Loucy (cell line): ENCODE measurements around the gene SMOC1.

ENCODE experiments used
- H2AFZ ChIP-seq: fragments of 200-600 bp; sonication (generic); 2 replicates; pipeline ENCODE4 v1.6.0; 2016; ENCODE audit warnings: antibody characterized with exemption, mild to moderate bottlenecking, low read length, moderate library complexity
- H3F3A ChIP-seq: fragments of 200-600 bp; 2 replicates; pipeline ENCODE4 v1.6.0; 2016; ENCODE audit warnings: antibody characterized with exemption, low read depth, mild to moderate bottlenecking
- H3K27me3 ChIP-seq: fragments of 200-600 bp; sonication (generic); 2 replicates; pipeline ENCODE4 v1.6.1; 2014; ENCODE audit warnings: low read length, mild to moderate bottlenecking; ENCODE audit not compliant: insufficient read depth, poor library complexity, severe bottlenecking
- H3K36me3 ChIP-seq: fragments of 200-600 bp; sonication (generic); 2 replicates; pipeline ENCODE4 v1.6.1; 2016; ENCODE audit warnings: low read length; ENCODE audit not compliant: insufficient read depth
- H3K4me1 ChIP-seq: fragments of 200-600 bp; sonication (generic); 2 replicates; pipeline ENCODE4 v1.5.1; 2014; ENCODE audit warnings: low read length, mild to moderate bottlenecking; ENCODE audit not compliant: insufficient read depth, poor library complexity, severe bottlenecking
- H3K4me2 ChIP-seq: fragments of 200-600 bp; sonication (generic); 2 replicates; pipeline ENCODE4 v1.6.0; 2014; ENCODE audit warnings: antibody characterized with exemption, low read length, low read depth, mild to moderate bottlenecking; ENCODE audit not compliant: poor library complexity, severe bottlenecking
- H3K4me3 ChIP-seq: fragments of 200-600 bp; sonication (generic); 2 replicates; pipeline ENCODE4 v1.5.1; 2014; ENCODE audit warnings: low read length, mild to moderate bottlenecking, mixed read lengths; ENCODE audit not compliant: poor library complexity, severe bottlenecking
- H3K79me2 ChIP-seq: fragments of 200-600 bp; sonication (generic); 2 replicates; pipeline ENCODE4 v1.6.1; 2014; ENCODE audit warnings: low read length; ENCODE audit not compliant: insufficient read depth
- H3K9ac ChIP-seq: fragments of 200-600 bp; sonication (generic); 2 replicates; pipeline ENCODE4 v1.6.0; 2014; ENCODE audit warnings: mild to moderate bottlenecking, low read depth, low read length, moderate library complexity; ENCODE audit not compliant: poor library complexity, severe bottlenecking
- H3K9me2 ChIP-seq: fragments of 200-600 bp; sonication (generic); replicated peaks from 2 replicates; pipeline ENCODE4 v1.6.1; 2016; ENCODE audit warnings: low read depth, low read length, mixed read lengths
- H3K9me3 ChIP-seq: fragments of 200-600 bp; sonication (generic); 2 replicates; pipeline ENCODE4 v1.6.1; 2014; ENCODE audit warnings: mild to moderate bottlenecking, antibody characterized with exemption, low read length, low read depth; ENCODE audit not compliant: insufficient read depth
- H4K20me1 ChIP-seq: fragments of 200-600 bp; sonication (generic); 2 replicates; pipeline ENCODE4 v1.6.0; 2014; ENCODE audit warnings: antibody characterized with exemption, low read length, mild to moderate bottlenecking; ENCODE audit not compliant: insufficient read depth, poor library complexity, severe bottlenecking
- CTCF ChIP-seq: fragments of 200-600 bp; sonication (generic); conservative IDR thresholded peaks from 2 replicates; pipeline ENCODE4 v1.5.1; 2014; ENCODE audit warnings: mild to moderate bottlenecking, antibody characterized with exemption, low read length
- EZH2phosphoT487 ChIP-seq: fragments of 200-600 bp; IDR thresholded peaks from 2 replicates; pipeline ENCODE4 v1.6.1; 2018; ENCODE audit warnings: antibody characterized with exemption, mild to moderate bottlenecking, moderate library complexity, borderline replicate concordance

Gene SMOC1

DNA sequence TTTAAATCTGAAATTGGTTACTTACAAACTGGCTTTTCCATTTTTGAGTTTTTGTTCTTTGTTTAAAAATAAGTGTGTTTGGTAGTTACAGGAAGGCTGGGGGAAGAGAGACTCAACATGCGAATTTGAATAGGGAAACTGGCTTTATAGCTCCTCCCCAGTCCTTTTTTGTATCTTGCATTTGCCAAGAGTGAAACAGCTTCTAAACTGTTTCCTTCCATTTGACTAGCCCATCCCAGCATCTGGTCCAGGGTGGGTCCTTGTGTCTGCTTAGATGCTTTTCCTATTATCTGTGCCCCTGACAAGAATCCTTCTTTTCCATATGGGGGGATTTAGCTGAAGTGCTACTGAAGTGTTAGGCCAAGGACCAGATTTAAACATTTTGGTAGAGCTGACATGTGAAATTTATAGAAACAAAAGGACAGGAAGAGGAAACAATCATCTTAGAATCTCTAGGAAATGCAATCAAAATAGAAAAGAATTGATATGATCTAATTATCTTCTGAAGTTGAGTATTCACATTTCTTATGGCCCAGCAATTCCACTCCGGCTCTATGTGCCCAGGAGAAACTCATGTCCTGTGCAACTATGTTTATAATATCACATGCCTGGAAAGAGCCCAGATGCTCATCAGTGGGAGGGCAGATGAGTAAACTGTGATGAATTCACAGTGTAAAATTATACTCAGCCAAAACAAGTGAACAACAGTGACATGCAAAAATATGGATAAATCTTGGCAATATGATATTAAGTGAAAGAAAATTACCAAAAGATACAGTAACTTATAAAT lies 7.4 kb downstream of the SMOC1 start:
- H3K9me2 ChIP-seq, result no peaks in the 10 kb centered on the region
- H3K4me1 ChIP-seq, result no peaks in the 10 kb centered on the region
- no peak overlapping the region for H2AFZ ChIP-seq
- H3K9ac ChIP-seq, result no peak overlapping the region
- no peak for TF ChIP-seq CTCF
- TF ChIP-seq EZH2phosphoT487, result no peak
- no peak overlapping the region for H3K4me2 ChIP-seq
- H4K20me1 ChIP-seq, result no peaks in the 10 kb centered on the region
- H3F3A ChIP-seq, result no peaks in the 10 kb centered on the region
- H3K27me3 ChIP-seq, result no peaks in the 10 kb centered on the region
- no peaks in the 10 kb centered on the region for H3K36me3 ChIP-seq
- H3K9me3 ChIP-seq, result no peaks in the 10 kb centered on the region
- H3K4me3 ChIP-seq, result no peak overlapping the region
- no peaks in the 10 kb centered on the region for H3K79me2 ChIP-seq

GRCh38 chr14:69887740-69888657 lies 8.8 kb downstream of the SMOC1 start:
- Histone ChIP-seq H3K4me2 (no peak overlapping the region), H3K79me2 (no peaks in the 10 kb centered on the region)
- TF ChIP-seq CTCF (no peak), EZH2phosphoT487 (no peak)

DNA sequence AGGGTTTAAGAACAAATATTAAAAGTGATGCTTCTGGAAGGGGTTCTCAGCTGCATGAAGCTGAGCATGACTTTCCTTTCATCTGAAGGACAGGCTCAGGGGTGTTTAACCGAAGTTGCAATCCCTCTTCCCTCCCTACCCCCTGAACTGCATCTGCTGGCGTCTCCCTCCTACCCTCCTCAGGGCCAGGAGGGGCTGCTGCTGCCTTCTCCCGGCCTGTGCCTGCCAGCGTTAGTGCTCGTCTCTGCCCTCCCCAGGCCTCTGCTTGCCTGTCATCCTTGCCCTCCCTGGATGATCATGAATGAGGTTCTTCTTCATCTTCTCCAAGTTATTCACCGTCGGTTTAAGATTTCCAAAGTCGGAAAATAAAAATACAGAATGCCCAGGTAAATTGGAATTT lies 12.2 kb downstream of the SMOC1 start:
- Histone ChIP-seq H3K4me2 (no peak overlapping the region), H3K79me2 (no peaks in the 10 kb centered on the region), H3F3A (no peaks in the 10 kb centered on the region)

More at GRCh38 chr14:69887740-69888657, 8.8 kb downstream of the SMOC1 start:
- Histone ChIP-seq H3K4me1 (no peaks in the 10 kb centered on the region), H3K4me3 (no peak overlapping the region), H3F3A (no peaks in the 10 kb centered on the region), H3K9ac (no peak overlapping the region), H3K36me3 (no peaks in the 10 kb centered on the region), H2AFZ (no peak overlapping the region), H3K27me3 (no peaks in the 10 kb centered on the region), H3K9me3 (no peaks in the 10 kb centered on the region), H4K20me1 (no peaks in the 10 kb centered on the region), H3K9me2 (no peaks in the 10 kb centered on the region)

More for the DNA sequence above, 12.2 kb downstream of the SMOC1 start:
- H3K9me3 ChIP-seq, result no peaks in the 10 kb centered on the region
- H2AFZ ChIP-seq, result no peak overlapping the region
- TF ChIP-seq EZH2phosphoT487 (no peak), CTCF (no peak)
- no peaks in the 10 kb centered on the region for H3K4me1 ChIP-seq
- no peak overlapping the region for H3K9ac ChIP-seq
- no peaks in the 10 kb centered on the region for H3K9me2 ChIP-seq
- no peaks in the 10 kb centered on the region for H4K20me1 ChIP-seq
- no peaks in the 10 kb centered on the region for H3K36me3 ChIP-seq
- H3K27me3 ChIP-seq, result no peaks in the 10 kb centered on the region
- no peak overlapping the region for H3K4me3 ChIP-seq
